HepG2 (cell line): ENCODE measurements around the gene NFATC1.

ENCODE experiments used
- CTCF ChIP-seq: sonication (generic); formaldehyde crosslinking; IDR thresholded peaks from 2 replicates; pipeline ENCODE4 v1.5.0; 2020; ENCODE audit warnings: mild to moderate bottlenecking, missing genetic modification reagents, moderate library complexity
- EZH2 ChIP-seq: conservative IDR thresholded peaks from 2 replicates; pipeline ENCODE4 v1.6.1; 2012; ENCODE audit warnings: mild to moderate bottlenecking, low read depth, low read length, moderate library complexity
- FOXJ3 ChIP-seq: sonication (generic); formaldehyde crosslinking; IDR thresholded peaks from 2 replicates; pipeline ENCODE4 v1.4.0; 2020; ENCODE audit warnings: missing genetic modification reagents, mild to moderate bottlenecking, borderline replicate concordance
- JUND ChIP-seq: sonication (generic); formaldehyde crosslinking; IDR thresholded peaks from 2 replicates; pipeline ENCODE4 v1.8.0; 2022; ENCODE audit warnings: mild to moderate bottlenecking, missing genetic modification reagents
- MXI1 ChIP-seq: IDR thresholded peaks from 3 replicates; pipeline ENCODE4 v1.6.1; 2012; ENCODE audit warnings: low read depth, low read length, inconsistent platforms, borderline replicate concordance
- SP1 ChIP-seq, 2 experiments: fragments of 450-650 bp in 1 of 2; sonication (generic) in 1 of 2; formaldehyde crosslinking in 1 of 2; IDR thresholded peaks; 2 replicates each; pipeline versions ENCODE4 v1.4.0 to v1.6.1; 2016 to 2020; ENCODE audit warnings: missing genetic modification reagents in 1 of 2
- TF ChIP-seq, protein P1 (sequence below), 2 experiments: sonication (generic) in 1 of 2; formaldehyde crosslinking in 1 of 2; IDR thresholded peaks; 2 replicates each; pipeline versions ENCODE4 v1.5.1 to v1.6.1; 2011 to 2020; ENCODE audit warnings: borderline replicate concordance in 1 of 2, low read depth in 1 of 2, low read length in 1 of 2, mild to moderate bottlenecking in 1 of 2, missing genetic modification reagents in 1 of 2, moderate library complexity in 1 of 2
- TF ChIP-seq, protein P2 (sequence below), 2 experiments: fragments of 450-650 bp in 1 of 2; sonication (generic) in 1 of 2; formaldehyde crosslinking; IDR thresholded peaks; 2 replicates each; pipeline versions ENCODE4 v1.5.0 to v1.8.0; 2020 to 2022; ENCODE audit warnings: mild to moderate bottlenecking in 1 of 2, missing genetic modification reagents in 1 of 2

DNA sequence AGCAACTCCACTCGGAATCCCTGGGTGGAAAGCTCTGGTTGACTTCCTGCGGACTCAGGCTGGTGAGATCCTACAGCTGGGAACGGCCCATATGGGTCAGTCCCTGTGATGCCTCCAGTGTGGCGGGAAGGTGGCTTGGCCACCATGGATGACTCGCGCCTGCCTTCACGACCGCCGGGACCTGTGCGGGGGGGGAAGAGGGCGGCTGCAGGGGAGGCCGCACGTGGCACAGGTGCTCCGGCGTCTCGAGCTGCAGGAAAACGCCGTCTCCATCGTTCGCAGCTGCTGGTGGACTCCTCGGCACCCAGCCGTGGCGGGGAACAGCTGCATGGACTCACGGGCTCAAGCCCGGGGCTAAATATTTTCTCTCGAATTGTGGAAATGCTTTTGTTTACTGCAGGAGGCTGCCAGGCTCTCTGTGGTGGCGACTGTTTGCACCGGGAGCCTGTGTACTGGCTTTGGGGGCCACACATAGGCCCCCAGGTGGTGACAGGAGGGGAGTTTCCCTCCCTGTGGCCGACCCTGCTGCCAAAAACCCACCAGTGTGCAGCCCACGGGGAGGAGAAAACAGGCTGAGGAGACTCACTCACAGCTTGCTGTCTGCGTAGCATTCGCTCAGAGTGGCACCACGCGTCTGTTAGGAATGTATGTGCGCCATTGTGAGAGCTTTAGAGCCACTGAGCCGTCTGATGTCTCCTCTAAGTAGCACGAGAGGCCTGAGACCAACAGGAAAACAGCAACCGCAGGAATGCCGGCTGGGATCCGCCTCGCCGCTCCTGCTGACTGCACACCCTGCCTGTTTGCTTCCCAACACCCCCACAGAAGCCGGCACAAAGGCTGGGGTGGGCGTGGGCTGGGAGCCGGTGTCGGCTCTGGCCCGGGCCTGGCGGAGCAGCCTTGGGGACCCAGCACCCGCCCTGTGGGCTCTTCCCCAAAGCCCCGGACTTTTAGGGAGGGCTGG is 89.2 kb downstream of the NFATC1 start:
- TF ChIP-seq EZH2 (no peak), SP1 (IDR thresholded peaks at IDR 0.05) (no peak), SP1 (CRISPR knock-in tag; IDR thresholded peaks at IDR 0.05) (no peak), FOXJ3 (CRISPR knock-in tag) (no peak), CTCF (CRISPR knock-in tag) (no peak), JUND (CRISPR knock-in tag) (no peak), MXI1 (no peak)
- TF ChIP-seq, protein P1, sequence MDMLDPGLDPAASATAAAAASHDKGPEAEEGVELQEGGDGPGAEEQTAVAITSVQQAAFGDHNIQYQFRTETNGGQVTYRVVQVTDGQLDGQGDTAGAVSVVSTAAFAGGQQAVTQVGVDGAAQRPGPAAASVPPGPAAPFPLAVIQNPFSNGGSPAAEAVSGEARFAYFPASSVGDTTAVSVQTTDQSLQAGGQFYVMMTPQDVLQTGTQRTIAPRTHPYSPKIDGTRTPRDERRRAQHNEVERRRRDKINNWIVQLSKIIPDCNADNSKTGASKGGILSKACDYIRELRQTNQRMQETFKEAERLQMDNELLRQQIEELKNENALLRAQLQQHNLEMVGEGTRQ (IDR thresholded peaks at IDR 0.05; ENCODE audit: low read depth, low read length), result no peak
- TF ChIP-seq, protein P1 (CRISPR knock-in tag; IDR thresholded peaks at IDR 0.05; ENCODE audit: borderline replicate concordance), result no peak
- TF ChIP-seq, protein P2, sequence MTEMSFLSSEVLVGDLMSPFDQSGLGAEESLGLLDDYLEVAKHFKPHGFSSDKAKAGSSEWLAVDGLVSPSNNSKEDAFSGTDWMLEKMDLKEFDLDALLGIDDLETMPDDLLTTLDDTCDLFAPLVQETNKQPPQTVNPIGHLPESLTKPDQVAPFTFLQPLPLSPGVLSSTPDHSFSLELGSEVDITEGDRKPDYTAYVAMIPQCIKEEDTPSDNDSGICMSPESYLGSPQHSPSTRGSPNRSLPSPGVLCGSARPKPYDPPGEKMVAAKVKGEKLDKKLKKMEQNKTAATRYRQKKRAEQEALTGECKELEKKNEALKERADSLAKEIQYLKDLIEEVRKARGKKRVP (CRISPR knock-in tag; IDR thresholded peaks at IDR 0.05), result no peak
